ENCODE measurements around the gene NDUFS6.

The NDUFS6 gene

GRCh38 chr5:1819458-1819857 lies 18.3 kb downstream of the NDUFS6 start:
- no peak for DNase-seq

- no peak for DNase-seq
Observed at GRCh38 chr5:1820381-1820780, 19.2 kb downstream of the NDUFS6 start.

- DNase-seq: no peak
Observed at GRCh38 chr5:1820926-1821325, 19.7 kb downstream of the NDUFS6 start.

GRCh38 chr5:1821862-1822261 lies 20.7 kb downstream of the NDUFS6 start:
- DNase-seq: no peak

- DNase-seq: no peak
Observed at GRCh38 chr5:1823381-1824034, 22.3 kb downstream of the NDUFS6 start.

- no peak for DNase-seq
Observed at GRCh38 chr5:1824109-1824821, 23.1 kb downstream of the NDUFS6 start.

- no peak for DNase-seq
Observed at GRCh38 chr5:1824903-1825841, 24.0 kb downstream of the NDUFS6 start.

- no peak for DNase-seq
Observed at GRCh38 chr5:1826235-1826980, 25.2 kb downstream of the NDUFS6 start.

- DNase-seq: no peak
Observed at GRCh38 chr5:1827025-1827885, 26.0 kb downstream of the NDUFS6 start.

GRCh38 chr5:1827886-1828397 lies 26.7 kb downstream of the NDUFS6 start:
- DNase-seq: no peak

GRCh38 chr5:1830571-1831228 lies 29.5 kb downstream of the NDUFS6 start:
- no peak for DNase-seq

GRCh38 chr5:1831257-1831656 lies 30.1 kb downstream of the NDUFS6 start:
- DNase-seq: no peak

GRCh38 chr5:1831677-1832313 lies 30.6 kb downstream of the NDUFS6 start:
- no peak for DNase-seq

- DNase-seq: no peak
Observed at GRCh38 chr5:1832511-1833250, 31.5 kb downstream of the NDUFS6 start.

GRCh38 chr5:1833264-1834021 lies 32.2 kb downstream of the NDUFS6 start:
- DNase-seq: no peak

- no peak for DNase-seq
Observed at GRCh38 chr5:1834022-1834551, 32.9 kb downstream of the NDUFS6 start.

- no peak for DNase-seq
Observed at GRCh38 chr5:1834721-1835429, 33.7 kb downstream of the NDUFS6 start.

GRCh38 chr5:1835431-1835830 lies 34.2 kb downstream of the NDUFS6 start:
- DNase-seq: no peak
